Measurements from ENCODE around the gene TSPAN1. TPM values are rescaled to one million over a fixed set of nuclear protein-coding genes. Genes with fewer than 3 reads are reported as not detected.

TSPAN1 gene
- polyA plus RNA-seq, 1 of the 3 experiments (the other 2 are of a cell fraction) = 12.2 TPM

DNA sequence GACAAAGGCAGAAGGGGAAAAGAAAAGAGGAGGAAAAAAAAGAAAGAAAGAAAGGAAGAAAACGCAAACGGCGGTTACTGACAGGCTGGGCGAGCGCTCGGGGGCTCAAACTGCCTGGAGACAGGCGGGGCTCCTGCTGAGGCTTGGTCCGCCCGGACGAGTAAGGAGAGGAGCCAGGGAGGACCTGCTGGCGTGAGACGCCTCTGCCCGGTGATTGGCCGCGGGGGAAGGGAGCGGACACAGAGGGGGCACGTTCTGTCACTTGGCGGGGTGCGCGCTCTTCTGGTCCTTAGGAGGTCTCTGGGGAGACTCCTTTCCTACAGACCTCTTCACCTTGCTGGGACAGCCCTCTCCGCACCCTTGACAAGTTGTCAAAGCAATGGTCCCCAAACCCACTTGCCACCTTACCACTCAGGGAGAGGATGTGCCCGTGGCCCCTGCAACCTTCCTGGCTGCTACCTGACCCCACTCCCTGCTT, 41.7 kb upstream of the TSPAN1 start (continued):
- TF ChIP-seq, protein P1, sequence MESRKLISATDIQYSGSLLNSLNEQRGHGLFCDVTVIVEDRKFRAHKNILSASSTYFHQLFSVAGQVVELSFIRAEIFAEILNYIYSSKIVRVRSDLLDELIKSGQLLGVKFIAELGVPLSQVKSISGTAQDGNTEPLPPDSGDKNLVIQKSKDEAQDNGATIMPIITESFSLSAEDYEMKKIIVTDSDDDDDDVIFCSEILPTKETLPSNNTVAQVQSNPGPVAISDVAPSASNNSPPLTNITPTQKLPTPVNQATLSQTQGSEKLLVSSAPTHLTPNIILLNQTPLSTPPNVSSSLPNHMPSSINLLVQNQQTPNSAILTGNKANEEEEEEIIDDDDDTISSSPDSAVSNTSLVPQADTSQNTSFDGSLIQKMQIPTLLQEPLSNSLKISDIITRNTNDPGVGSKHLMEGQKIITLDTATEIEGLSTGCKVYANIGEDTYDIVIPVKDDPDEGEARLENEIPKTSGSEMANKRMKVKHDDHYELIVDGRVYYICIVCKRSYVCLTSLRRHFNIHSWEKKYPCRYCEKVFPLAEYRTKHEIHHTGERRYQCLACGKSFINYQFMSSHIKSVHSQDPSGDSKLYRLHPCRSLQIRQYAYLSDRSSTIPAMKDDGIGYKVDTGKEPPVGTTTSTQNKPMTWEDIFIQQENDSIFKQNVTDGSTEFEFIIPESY (IDR thresholded peaks at IDR 0.05; ENCODE audit: borderline replicate concordance, low read depth) = no peak
- TF ChIP-seq TEAD4 (IDR thresholded peaks at IDR 0.05; ENCODE audit: borderline replicate concordance, insufficient read depth) (no peak), RAD21 (IDR thresholded peaks at IDR 0.05; ENCODE audit: low read length) (peak; percentile 9; the same call in 1 of the 2 replicates), YY1 (IDR thresholded peaks at IDR 0.05; ENCODE audit: low read depth) (no peak), FOSL2 (IDR thresholded peaks at IDR 0.05; ENCODE audit: borderline replicate concordance, low read depth) (no peak), POLR2AphosphoS5 (IDR thresholded peaks at IDR 0.05; ENCODE audit: low read depth, low read length) (peak; percentile 38; the same call in 1 of the 2 replicates), RCOR1 (IDR thresholded peaks at IDR 0.05; ENCODE audit: low read length) (no peak), GATA2 (CRISPR knock-in tag; IDR thresholded peaks at IDR 0.05) (no peak), EZH2phosphoT487 (IDR thresholded peaks at IDR 0.05; ENCODE audit: borderline replicate concordance, low read depth) (no peak), RFX5 (IDR thresholded peaks at IDR 0.05; ENCODE audit: low read length) (peak; percentile 27; the same call in 1 of the 2 replicates), ELF1 (IDR thresholded peaks at IDR 0.05) (no peak), GABPA (IDR thresholded peaks at IDR 0.05; ENCODE audit: low read depth) (no peak)
- TF ChIP-seq, protein P2, sequence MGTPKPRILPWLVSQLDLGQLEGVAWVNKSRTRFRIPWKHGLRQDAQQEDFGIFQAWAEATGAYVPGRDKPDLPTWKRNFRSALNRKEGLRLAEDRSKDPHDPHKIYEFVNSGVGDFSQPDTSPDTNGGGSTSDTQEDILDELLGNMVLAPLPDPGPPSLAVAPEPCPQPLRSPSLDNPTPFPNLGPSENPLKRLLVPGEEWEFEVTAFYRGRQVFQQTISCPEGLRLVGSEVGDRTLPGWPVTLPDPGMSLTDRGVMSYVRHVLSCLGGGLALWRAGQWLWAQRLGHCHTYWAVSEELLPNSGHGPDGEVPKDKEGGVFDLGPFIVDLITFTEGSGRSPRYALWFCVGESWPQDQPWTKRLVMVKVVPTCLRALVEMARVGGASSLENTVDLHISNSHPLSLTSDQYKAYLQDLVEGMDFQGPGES (IDR thresholded peaks at IDR 0.05; ENCODE audit: low read depth, low read length) = peak; percentile 35; the same call in 1 of the 2 replicates
- TF ChIP-seq, protein P3, sequence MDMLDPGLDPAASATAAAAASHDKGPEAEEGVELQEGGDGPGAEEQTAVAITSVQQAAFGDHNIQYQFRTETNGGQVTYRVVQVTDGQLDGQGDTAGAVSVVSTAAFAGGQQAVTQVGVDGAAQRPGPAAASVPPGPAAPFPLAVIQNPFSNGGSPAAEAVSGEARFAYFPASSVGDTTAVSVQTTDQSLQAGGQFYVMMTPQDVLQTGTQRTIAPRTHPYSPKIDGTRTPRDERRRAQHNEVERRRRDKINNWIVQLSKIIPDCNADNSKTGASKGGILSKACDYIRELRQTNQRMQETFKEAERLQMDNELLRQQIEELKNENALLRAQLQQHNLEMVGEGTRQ (IDR thresholded peaks at IDR 0.05; ENCODE audit: borderline replicate concordance, low read depth, low read length) = no peak

DNA sequence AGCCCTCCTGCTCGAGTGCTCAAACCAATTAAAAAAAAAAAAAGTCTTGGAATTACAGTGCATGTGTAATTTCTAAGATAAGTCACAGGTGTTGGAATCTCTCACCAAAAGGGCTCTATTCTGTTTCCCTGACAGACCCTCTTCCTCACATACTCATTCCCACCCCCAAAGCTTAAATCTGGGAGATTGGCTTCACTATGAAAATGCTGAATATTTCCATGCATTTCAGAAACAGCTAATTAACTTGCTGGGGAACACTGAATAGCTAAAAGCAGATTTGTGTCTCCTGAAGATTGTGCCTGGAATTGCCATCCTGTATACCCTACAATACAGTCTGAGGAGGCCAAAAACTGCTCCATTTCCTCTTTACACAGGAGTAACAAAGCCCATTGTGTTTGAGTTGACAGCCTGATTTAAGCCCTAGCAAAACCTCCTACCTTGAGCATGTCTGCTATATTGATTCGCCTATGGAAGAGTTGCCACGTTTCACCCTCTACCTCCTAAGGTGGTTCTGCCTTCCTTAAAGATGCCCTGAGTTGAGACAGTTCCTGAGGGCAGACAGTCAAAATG, 41.0 kb upstream of the TSPAN1 start:
- Histone ChIP-seq H3K36me3 (replicated peaks in 1 of 2; ENCODE audit: control insufficient read depth in 1 of 2, insufficient read depth in 2 of 2, low read length in 1 of 2) (no peaks in the 10 kb centered on the region), H3K79me2 (ENCODE audit: insufficient read depth) (peaks cover 25% of the 10 kb centered on the region), H3K27me3 (ENCODE audit: insufficient read depth) (no peaks in the 10 kb centered on the region), H3K4me2 (peak overlapping the region; percentile 85), H4K20me1 (ENCODE audit: insufficient read depth) (no peaks in the 10 kb centered on the region), H3K9ac (peak overlapping the region; percentile 96; the same call in 1 of the 2 replicates), H3K4me3 (ENCODE audit: low read depth in 2 of 2, low read length in 1 of 2) (peak overlapping the region; percentile 74 to 99), H3K9me3 (no peaks in the 10 kb centered on the region), H2AFZ (ENCODE audit: low read depth) (no peak overlapping the region), H3K9me2 (no peaks in the 10 kb centered on the region), H3F3A (replicated peaks; ENCODE audit: insufficient read depth) (peaks cover 16% of the 10 kb centered on the region), H3K27ac (ENCODE audit: low read depth in 2 of 2, low read length in 1 of 2) (peak overlapping the region; percentile 98 to 100), H3K4me1 (ENCODE audit: control insufficient read depth in 1 of 2, insufficient read depth in 2 of 2, low read depth in 1 of 2, low read length in 1 of 2) (peaks cover 15 to 22% of the 10 kb centered on the region in 2 experiments; a peak in 2 of 4 replicates)
- DNase-seq = no peak
- TF ChIP-seq, protein P4, sequence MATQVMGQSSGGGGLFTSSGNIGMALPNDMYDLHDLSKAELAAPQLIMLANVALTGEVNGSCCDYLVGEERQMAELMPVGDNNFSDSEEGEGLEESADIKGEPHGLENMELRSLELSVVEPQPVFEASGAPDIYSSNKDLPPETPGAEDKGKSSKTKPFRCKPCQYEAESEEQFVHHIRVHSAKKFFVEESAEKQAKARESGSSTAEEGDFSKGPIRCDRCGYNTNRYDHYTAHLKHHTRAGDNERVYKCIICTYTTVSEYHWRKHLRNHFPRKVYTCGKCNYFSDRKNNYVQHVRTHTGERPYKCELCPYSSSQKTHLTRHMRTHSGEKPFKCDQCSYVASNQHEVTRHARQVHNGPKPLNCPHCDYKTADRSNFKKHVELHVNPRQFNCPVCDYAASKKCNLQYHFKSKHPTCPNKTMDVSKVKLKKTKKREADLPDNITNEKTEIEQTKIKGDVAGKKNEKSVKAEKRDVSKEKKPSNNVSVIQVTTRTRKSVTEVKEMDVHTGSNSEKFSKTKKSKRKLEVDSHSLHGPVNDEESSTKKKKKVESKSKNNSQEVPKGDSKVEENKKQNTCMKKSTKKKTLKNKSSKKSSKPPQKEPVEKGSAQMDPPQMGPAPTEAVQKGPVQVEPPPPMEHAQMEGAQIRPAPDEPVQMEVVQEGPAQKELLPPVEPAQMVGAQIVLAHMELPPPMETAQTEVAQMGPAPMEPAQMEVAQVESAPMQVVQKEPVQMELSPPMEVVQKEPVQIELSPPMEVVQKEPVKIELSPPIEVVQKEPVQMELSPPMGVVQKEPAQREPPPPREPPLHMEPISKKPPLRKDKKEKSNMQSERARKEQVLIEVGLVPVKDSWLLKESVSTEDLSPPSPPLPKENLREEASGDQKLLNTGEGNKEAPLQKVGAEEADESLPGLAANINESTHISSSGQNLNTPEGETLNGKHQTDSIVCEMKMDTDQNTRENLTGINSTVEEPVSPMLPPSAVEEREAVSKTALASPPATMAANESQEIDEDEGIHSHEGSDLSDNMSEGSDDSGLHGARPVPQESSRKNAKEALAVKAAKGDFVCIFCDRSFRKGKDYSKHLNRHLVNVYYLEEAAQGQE (IDR thresholded peaks at IDR 0.05; ENCODE audit: low read depth, low read length) = no peak
- TF ChIP-seq NFIC (IDR thresholded peaks at IDR 0.05; ENCODE audit: borderline replicate concordance) (no peak), MEF2A (IDR thresholded peaks at IDR 0.05; ENCODE audit: borderline replicate concordance, low read depth) (no peak), FOXM1 (IDR thresholded peaks at IDR 0.05; ENCODE audit: low read depth) (no peak), RCOR1 (IDR thresholded peaks at IDR 0.05; ENCODE audit: low read length) (no peak), RAD21 (IDR thresholded peaks at IDR 0.05; ENCODE audit: low read length) (no peak)
- TF ChIP-seq, protein P3 (IDR thresholded peaks at IDR 0.05; ENCODE audit: borderline replicate concordance, low read depth, low read length) = no peak
- 64% methylated on average over 3 of the region's 3 CpGs for WGBS (ENCODE audit: low lambda C conversion rate)
- ChIA-PET CTCF (interaction anchor here (1.7 kb wide), 1 partner anchor 45 kb away, joined by 3 read pairs; no protein-coding TSS in a partner anchor), POLR2A (interaction anchor here (0.7 kb wide), 1 partner anchor 702 kb away, joined by 3 read pairs; no protein-coding TSS in a partner anchor)
